Right lobe of liver (tissue), 6 donors: ENCODE results near the gene GRB10. TPM values are rescaled to one million over a fixed set of nuclear protein-coding genes. Genes with fewer than 3 reads are reported as not detected.

ENCODE experiments used
- ATAC-seq, 4 donors: fragments of 200-7000 bp; cut with Tn5 transposase; one replicate each; pipeline ENCODE4 v1.9.1; 2020; ENCODE audit warnings: mild to moderate bottlenecking in 4 of 4, moderate library complexity in 4 of 4
- DNase-seq, 3 donors: peaks; one replicate each; pipeline ENCODE4 v3.0.0-alpha.2; 2020
- H3K27ac ChIP-seq, 3 donors: fragments of 200-600 bp; one replicate each; pipeline ENCODE4 v1.8.0; 2022
- H3K27me3 ChIP-seq, 2 donors: fragments of 200-600 bp; one replicate each; pipeline ENCODE4 v1.8.0; 2022
- H3K36me3 ChIP-seq, 4 donors: fragments of 200-600 bp; sonication (generic) in 1 of 4; one replicate each; pipeline versions ENCODE4 v1.5.1 to v1.8.0; 2017 to 2022; ENCODE audit warnings: control low read depth in 1 of 4
- H3K4me1 ChIP-seq, 4 donors: fragments of 200-600 bp; sonication (generic) in 1 of 4; one replicate each; pipeline versions ENCODE4 v1.5.1 to v1.8.0; 2017 to 2022; ENCODE audit warnings: control low read depth in 1 of 4
- H3K4me3 ChIP-seq, 3 donors: fragments of 200-600 bp; one replicate each; pipeline ENCODE4 v1.8.0; 2022
- H3K9me3 ChIP-seq, 4 donors: fragments of 200-600 bp; sonication (generic) in 1 of 4; one replicate each; pipeline versions ENCODE4 v1.5.1 to v1.8.0; 2017 to 2022; ENCODE audit warnings: control low read depth in 1 of 4
- CTCF ChIP-seq, 4 donors: fragments of 200-600 bp in 3 of 4; fragments of 450-650 bp in 1 of 4; IDR thresholded peaks; one replicate each; pipeline versions ENCODE4 v1.5.1 to v1.8.0; 2016 to 2022; ENCODE audit warnings: antibody characterized with exemption in 4 of 4, mild to moderate bottlenecking in 2 of 4
- POLR2A ChIP-seq: fragments of 450-650 bp; IDR thresholded peaks from one replicate; pipeline ENCODE4 v1.6.1; 2017; ENCODE audit warnings: antibody characterized with exemption, mild to moderate bottlenecking
- WGBS: methylation state at CpG from one replicate; pipeline ENCODE4 v1.1.6; 2018; ENCODE audit warnings: low coverage, low lambda C conversion rate; ENCODE audit not compliant: insufficient coverage; ENCODE audit errors: missing lambda C conversion rate; 5-methylcytosine and 5-hydroxymethylcytosine counted together
- intact Hi-C, 2 donors: fragments of 100-400 bp; cut with DNase I; formaldehyde crosslinking; loops; one replicate each; pipeline versions ENCODE4 v1.11.2 to v1.14.1; 2022
- total RNA-seq, 6 experiments: library from RNA; depleted of rRNA in 2 of 6; stranded (reverse); fragments of >200 nt in 2 of 6; fragmentation: NEBNext Ultra II Directional in 3 of 6; extraction: Animal tissue kit (Norgen Biotek cat#: 25700) in 3 of 6; gene quantifications; one replicate each; pipeline versions ENCODE4 v1.1.0 to v1.2.4, GENCODE V29; 2016 to 2023
- donor health status: DM: no; HTN: yes; CAD: no.
- donor health status: DM: no; HTN: no; CAD: no.
- donor health status: DM: no; HTN: no; CAD: no.
- donor health status: DM: no; HTN: yes; CAD: no.
- donor health status: DM: no; HTN: yes; CAD: no.

Gene GRB10
- total RNA-seq, 6 experiments from 2014 or later, result 24.9 to 55.5 (median 40.0) TPM

DNA sequence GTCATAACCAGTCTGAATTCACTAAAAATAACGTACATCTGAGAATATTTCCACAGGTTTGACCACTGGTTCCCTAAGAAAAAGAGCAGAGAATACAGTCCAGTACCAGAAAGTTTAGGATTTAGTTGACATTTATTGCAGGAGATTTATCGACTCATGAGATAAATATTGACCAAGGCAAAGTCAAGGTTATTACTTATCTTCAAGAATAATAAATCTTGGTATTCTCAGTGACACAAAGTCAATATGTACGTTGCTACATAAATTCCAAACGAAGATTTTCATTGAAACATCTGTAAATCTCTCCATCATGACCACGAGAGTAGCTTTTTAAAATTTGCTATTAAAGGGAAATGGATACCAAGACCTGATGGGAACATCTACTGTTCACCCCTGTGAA lies 39.4 kb upstream of the GRB10 start:
- Histone ChIP-seq H3K27me3 (no peaks in the 10 kb centered on the region), H3K36me3 (no peaks in the 10 kb centered on the region), H3K27ac (no peak overlapping the region), H3K9me3 (no peaks in the 10 kb centered on the region), H3K4me3 (no peak overlapping the region), H3K4me1 (no peaks in the 10 kb centered on the region)
- ATAC-seq (no peak), DNase-seq (no peak)
- intact Hi-C loops, result no loop called here
- TF ChIP-seq POLR2A (no peak), CTCF (IDR thresholded peaks at IDR 0.05) (no peak)
- WGBS, result 51% methylated on average over 5 of the region's 5 CpGs

DNA sequence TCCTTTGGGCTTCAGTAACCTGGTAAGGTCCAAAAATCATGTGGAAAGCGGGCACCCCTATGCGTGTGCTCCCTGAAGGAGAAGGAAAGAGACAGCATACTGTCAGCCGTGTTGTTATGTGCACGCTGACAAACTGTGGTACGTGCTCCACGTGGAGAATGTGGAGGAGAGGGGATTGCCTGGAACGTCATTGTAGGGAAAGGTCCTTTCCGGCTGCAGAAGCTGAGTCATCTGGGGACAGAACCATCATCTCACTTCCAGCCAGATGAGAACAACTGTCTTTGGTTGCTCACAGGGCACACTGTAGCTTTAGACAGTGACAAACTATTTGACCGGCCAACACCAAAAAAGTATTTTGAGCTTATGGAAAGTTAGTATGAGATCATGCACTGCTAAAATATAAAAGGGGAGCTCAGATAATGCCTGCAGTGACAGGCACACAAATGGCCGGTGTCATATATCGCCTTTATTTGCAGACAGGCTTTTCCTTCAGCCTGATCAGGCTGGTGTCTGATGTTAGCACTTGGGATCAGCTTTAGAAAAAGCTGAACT lies 38.8 kb upstream of the GRB10 start:
- Histone ChIP-seq H3K27me3 (no peaks in the 10 kb centered on the region), H3K9me3 (no peaks in the 10 kb centered on the region), H3K27ac (no peak overlapping the region), H3K4me1 (no peaks in the 10 kb centered on the region), H3K36me3 (no peaks in the 10 kb centered on the region), H3K4me3 (no peak overlapping the region)
- intact Hi-C loops, result no loop called here
- TF ChIP-seq POLR2A (no peak), CTCF (IDR thresholded peaks at IDR 0.05) (no peak)
- DNase-seq (no peak), ATAC-seq (no peak)
- WGBS, result 69% methylated on average over 8 of the region's 11 CpGs

DNA sequence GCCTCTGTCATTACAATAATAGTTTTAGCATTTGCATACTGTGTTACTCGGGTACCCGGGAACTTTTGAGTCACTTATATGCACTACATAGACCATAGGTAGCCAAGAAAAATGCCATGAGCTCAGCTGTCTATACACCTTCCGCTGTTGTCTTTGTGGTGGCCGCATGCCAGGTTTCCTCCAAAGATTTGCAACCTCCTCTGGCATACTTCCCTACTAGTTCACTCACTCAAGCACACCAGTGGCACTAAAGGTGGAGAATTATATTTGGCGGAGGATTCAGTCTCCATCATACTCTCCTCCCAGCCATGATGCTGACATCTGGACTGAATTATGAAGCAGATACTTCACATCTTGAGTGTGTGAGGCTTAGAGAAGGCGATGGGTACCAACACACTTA lies 35.6 kb upstream of the GRB10 start:
- DNase-seq (peak in 2 of 3 donors; percentile 46 to 59), ATAC-seq (peak; percentile 26 to 59 (median 40))
- H3K27me3 ChIP-seq, result no peaks in the 10 kb centered on the region
- H3K4me1 ChIP-seq, result no peaks in the 10 kb centered on the region
- no peak overlapping the region for H3K4me3 ChIP-seq
- TF ChIP-seq POLR2A (no peak), CTCF (IDR thresholded peaks at IDR 0.05) (no peak)
- 57% methylated on average over 6 of the region's 6 CpGs for WGBS
- H3K36me3 ChIP-seq, result no peaks in the 10 kb centered on the region
- H3K27ac ChIP-seq, result no peak overlapping the region
- H3K9me3 ChIP-seq, result no peaks in the 10 kb centered on the region
- intact Hi-C loops, result no loop called here

DNA sequence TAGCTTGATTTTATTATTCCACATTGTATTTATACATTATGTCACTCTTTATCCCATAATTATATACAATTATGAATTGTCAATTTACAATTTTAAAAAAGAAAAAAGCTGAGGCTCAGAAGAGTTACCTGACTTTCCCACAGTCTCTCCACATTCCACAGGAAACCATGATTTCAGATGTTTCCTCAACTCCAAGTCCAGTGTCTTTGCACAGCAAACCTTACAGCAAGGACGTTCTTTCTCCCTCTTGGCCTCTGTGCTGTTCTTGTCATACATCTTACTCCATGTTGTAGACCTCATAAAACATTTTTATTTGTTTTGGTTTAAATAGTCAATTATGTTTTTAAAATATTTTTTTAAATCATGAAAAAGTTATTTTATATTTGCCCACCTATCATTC lies 34.9 kb upstream of the GRB10 start:
- Histone ChIP-seq H3K27ac (no peak overlapping the region), H3K4me1 (no peaks in the 10 kb centered on the region), H3K4me3 (no peak overlapping the region), H3K36me3 (no peaks in the 10 kb centered on the region), H3K9me3 (no peaks in the 10 kb centered on the region), H3K27me3 (no peaks in the 10 kb centered on the region)
- DNase-seq, result no peak
- WGBS, result 37% methylated on average over 1 of the region's 1 CpG
- TF ChIP-seq CTCF (IDR thresholded peaks at IDR 0.05) (no peak), POLR2A (no peak)
- intact Hi-C loops, result no loop called here
- no peak for ATAC-seq

DNA sequence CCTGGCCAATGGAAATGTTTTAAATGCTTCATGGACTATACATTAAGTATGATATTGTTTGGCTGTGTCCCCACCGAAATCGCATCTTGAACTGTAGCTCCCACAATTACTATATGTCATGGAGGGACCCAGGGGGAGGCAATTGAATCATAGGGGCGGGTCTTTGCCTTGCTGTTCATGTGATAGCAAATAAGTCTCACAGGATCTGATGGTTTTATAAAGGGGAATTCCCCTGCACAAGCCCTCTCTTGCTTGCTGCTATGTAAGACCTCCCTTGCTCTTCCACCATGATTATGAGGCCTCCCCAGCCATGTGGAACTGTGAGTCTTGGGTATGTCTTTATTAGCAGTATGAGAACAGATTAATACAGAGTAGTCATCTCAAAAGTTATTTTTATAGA lies 32.4 kb upstream of the GRB10 start:
- Histone ChIP-seq H3K27ac (no peak overlapping the region), H3K36me3 (no peaks in the 10 kb centered on the region), H3K4me3 (no peak overlapping the region), H3K4me1 (no peaks in the 10 kb centered on the region), H3K27me3 (no peaks in the 10 kb centered on the region), H3K9me3 (no peaks in the 10 kb centered on the region)
- intact Hi-C loops, result no loop called here
- DNase-seq, result no peak
- 83% methylated on average over 3 of the region's 3 CpGs for WGBS
- no peak for ATAC-seq
- TF ChIP-seq CTCF (IDR thresholded peaks at IDR 0.05), result no peak
- no peak for TF ChIP-seq POLR2A
